OCI-LY7 (cell line): ENCODE results near the gene TOM1L2. TPM values are rescaled to one million over a fixed set of nuclear protein-coding genes. Genes with fewer than 3 reads are reported as not detected.
A peak's percentile ranks its signal among the peaks of the same experiment; 100 is the strongest.

Source experiments
- BruUV-seq: library from RNA; stranded (reverse); fragments of 400-500 nt; replicated peaks from 2 replicates; lab custom pipeline; 2021; lab: Mats Ljungman, UMichigan
- CTCF ChIA-PET: fragments of 300-600 bp; sonication (Branson Sonifier 250); formaldehyde crosslinking; loops from one replicate; lab custom pipeline; 2022; ENCODE audit warnings: antibody characterized with exemption; ENCODE audit not compliant: unreplicated experiment; lab: Charles Lee
- POLR2A ChIA-PET: fragments of 300-600 bp; sonication (Branson Sonifier 250); formaldehyde crosslinking; loops from one replicate; lab custom pipeline; 2022; ENCODE audit warnings: antibody characterized with exemption; lab: Charles Lee
- DNase-seq: peaks from one replicate; pipeline ENCODE4 v3.0.0-alpha.2; 2015; ENCODE audit warnings: low spot score
- H2AFZ ChIP-seq: fragments of 200-600 bp; sonication (generic), shearing (Covaris generic); 2 replicates; pipeline ENCODE4 v1.6.1; 2014; ENCODE audit warnings: mild to moderate bottlenecking, antibody characterized with exemption, low read length, moderate library complexity
- H3K27ac ChIP-seq: fragments of 200-600 bp; sonication (generic); 2 replicates; pipeline ENCODE4 v1.5.1; 2014; ENCODE audit warnings: mixed run types, low read depth, mild to moderate bottlenecking, moderate library complexity, low read length, inconsistent platforms; ENCODE audit not compliant: poor library complexity, severe bottlenecking
- H3K36me3 ChIP-seq: fragments of 200-600 bp; sonication (generic); 2 replicates; pipeline ENCODE4 v1.6.1; 2014; ENCODE audit warnings: mild to moderate bottlenecking, antibody characterized with exemption, low read length, moderate library complexity, mixed read lengths; ENCODE audit not compliant: insufficient read depth
- H3K4me1 ChIP-seq: fragments of 200-600 bp; sonication (generic); 2 replicates; pipeline ENCODE4 v1.5.1; 2014; ENCODE audit warnings: mild to moderate bottlenecking, low read length; ENCODE audit not compliant: insufficient read depth, poor library complexity, severe bottlenecking
- H3K4me2 ChIP-seq: fragments of 200-600 bp; sonication (generic); 2 replicates; pipeline ENCODE4 v1.6.1; 2014; ENCODE audit warnings: mild to moderate bottlenecking, low read length
- H3K4me3 ChIP-seq: fragments of 200-600 bp; sonication (generic); 2 replicates; pipeline ENCODE4 v1.5.1; 2014; ENCODE audit warnings: mild to moderate bottlenecking, low read depth, low read length; ENCODE audit not compliant: poor library complexity, severe bottlenecking
- H3K79me2 ChIP-seq: fragments of 200-600 bp; sonication (generic); 2 replicates; pipeline ENCODE4 v1.6.1; 2016; ENCODE audit warnings: low read depth, mild to moderate bottlenecking, low read length, moderate library complexity, mixed read lengths; ENCODE audit not compliant: insufficient read depth
- H3K9me2 ChIP-seq: fragments of 200-600 bp; sonication (generic); 2 replicates; pipeline ENCODE4 v1.6.1; 2016; ENCODE audit warnings: mild to moderate bottlenecking, low read length, mixed read lengths; ENCODE audit not compliant: insufficient read depth
- H3K9me3 ChIP-seq: fragments of 200-600 bp; sonication (generic); 2 replicates; pipeline ENCODE4 v1.6.1; 2014; ENCODE audit warnings: mild to moderate bottlenecking, mixed run types, low read length, mixed read lengths
- H4K20me1 ChIP-seq: fragments of 200-600 bp; sonication (generic); 2 replicates; pipeline ENCODE4 v1.6.1; 2014; ENCODE audit warnings: mild to moderate bottlenecking, antibody characterized with exemption, low read length, moderate library complexity, mixed read lengths; ENCODE audit not compliant: insufficient read depth
- EZH2phosphoT487 ChIP-seq: fragments of 200-600 bp; sonication (generic); IDR thresholded peaks from 2 replicates; pipeline ENCODE4 v1.6.1; 2018; ENCODE audit warnings: low read depth, borderline replicate concordance, mild to moderate bottlenecking, mixed run types, antibody characterized with exemption, low read length, moderate library complexity, mixed read lengths
- intact Hi-C: fragments of 100-400 bp; cut with micrococcal nuclease; formaldehyde crosslinking; loops from one replicate; pipeline ENCODE4 v1.10.0; 2022; ENCODE audit not compliant: unreplicated experiment
- total RNA-seq, 2 experiments: library from RNA; depleted of rRNA in 1 of 2; stranded (reverse); fragments of >200 nt in 1 of 2; shearing (Covaris generic) in 1 of 2; gene quantifications; 2 replicates each; pipeline ENCODE4 v1.2.3, GENCODE V29; 2014 to 2022
- TF ChIP-seq, protein P1 (sequence below): fragments of 200-600 bp; sonication (generic); conservative IDR thresholded peaks from 2 replicates; pipeline ENCODE4 v1.5.1; 2014; ENCODE audit warnings: mild to moderate bottlenecking, antibody characterized with exemption, low read length, moderate library complexity, mixed read lengths

TOM1L2 gene
- total RNA-seq, 2 experiments from 2014 or later, result 4.9 to 14.3 TPM

GRCh38 chr17:17849147-17849820 lies 122.9 kb downstream of the TOM1L2 start:
- BruUV-seq, result no TSS peak
- Histone ChIP-seq H3K36me3 (no peaks in the 10 kb centered on the region), H3K79me2 (no peaks in the 10 kb centered on the region), H3K27ac (peak overlapping the region; percentile 39), H4K20me1 (no peaks in the 10 kb centered on the region), H3K9me3 (no peaks in the 10 kb centered on the region), H3K9me2 (no peaks in the 10 kb centered on the region), H2AFZ (peak overlapping the region; percentile 85), H3K4me3 (no peak overlapping the region), H3K4me1 (peaks cover 23% of the 10 kb centered on the region), H3K4me2 (peak overlapping the region; percentile 45)
- intact Hi-C loops, result no loop called here
- POLR2A ChIA-PET, result interaction anchor here (0.7 to 2.1 kb wide), 7 partner anchors 9 to 68 kb away, joined by 3 to 12 read pairs (median 5); partner anchors contain the start of gene SREBF1
- TF ChIP-seq, protein P1, sequence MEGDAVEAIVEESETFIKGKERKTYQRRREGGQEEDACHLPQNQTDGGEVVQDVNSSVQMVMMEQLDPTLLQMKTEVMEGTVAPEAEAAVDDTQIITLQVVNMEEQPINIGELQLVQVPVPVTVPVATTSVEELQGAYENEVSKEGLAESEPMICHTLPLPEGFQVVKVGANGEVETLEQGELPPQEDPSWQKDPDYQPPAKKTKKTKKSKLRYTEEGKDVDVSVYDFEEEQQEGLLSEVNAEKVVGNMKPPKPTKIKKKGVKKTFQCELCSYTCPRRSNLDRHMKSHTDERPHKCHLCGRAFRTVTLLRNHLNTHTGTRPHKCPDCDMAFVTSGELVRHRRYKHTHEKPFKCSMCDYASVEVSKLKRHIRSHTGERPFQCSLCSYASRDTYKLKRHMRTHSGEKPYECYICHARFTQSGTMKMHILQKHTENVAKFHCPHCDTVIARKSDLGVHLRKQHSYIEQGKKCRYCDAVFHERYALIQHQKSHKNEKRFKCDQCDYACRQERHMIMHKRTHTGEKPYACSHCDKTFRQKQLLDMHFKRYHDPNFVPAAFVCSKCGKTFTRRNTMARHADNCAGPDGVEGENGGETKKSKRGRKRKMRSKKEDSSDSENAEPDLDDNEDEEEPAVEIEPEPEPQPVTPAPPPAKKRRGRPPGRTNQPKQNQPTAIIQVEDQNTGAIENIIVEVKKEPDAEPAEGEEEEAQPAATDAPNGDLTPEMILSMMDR, result no peak
- TF ChIP-seq EZH2phosphoT487, result no peak
- DNase-seq, result no peak
- CTCF ChIA-PET, result no interaction called here

- ChIA-PET POLR2A (interaction anchor here (1.2 to 2.1 kb wide), 3 partner anchors 8 to 14 kb away, joined by 4 to 12 read pairs (median 7); no protein-coding TSS in a partner anchor), CTCF (interaction anchor here (1.2 kb wide), 1 partner anchor 12 kb away, joined by 4 read pairs; the partner anchor contains the start of gene SREBF1)
- Histone ChIP-seq H4K20me1 (no peaks in the 10 kb centered on the region), H3K79me2 (no peaks in the 10 kb centered on the region), H3K4me2 (no peak overlapping the region), H3K4me3 (no peak overlapping the region), H3K9me2 (no peaks in the 10 kb centered on the region), H3K27ac (no peak overlapping the region), H3K36me3 (no peaks in the 10 kb centered on the region), H2AFZ (peak overlapping the region; percentile 85; the same call in 1 of the 2 replicates), H3K9me3 (no peaks in the 10 kb centered on the region), H3K4me1 (peaks cover 23% of the 10 kb centered on the region)
- no TSS peak for BruUV-seq
- DNase-seq, result no peak
- TF ChIP-seq, protein P1, result no peak
- no peak for TF ChIP-seq EZH2phosphoT487
- intact Hi-C loops, result no loop called here
Observed at GRCh38 chr17:17848311-17849082, 123.7 kb downstream of the TOM1L2 start.
